HG03520 (cell line): ENCODE results near the gene ERVW-1.

Experiments
- ATAC-seq: cut with Tn5 transposase; IDR thresholded peaks from one replicate; pipeline ENCODE4 v1.9.1; 2021; ENCODE audit warnings: mild to moderate bottlenecking, moderate library complexity; ENCODE audit not compliant: unreplicated experiment

Gene ERVW-1

DNA sequence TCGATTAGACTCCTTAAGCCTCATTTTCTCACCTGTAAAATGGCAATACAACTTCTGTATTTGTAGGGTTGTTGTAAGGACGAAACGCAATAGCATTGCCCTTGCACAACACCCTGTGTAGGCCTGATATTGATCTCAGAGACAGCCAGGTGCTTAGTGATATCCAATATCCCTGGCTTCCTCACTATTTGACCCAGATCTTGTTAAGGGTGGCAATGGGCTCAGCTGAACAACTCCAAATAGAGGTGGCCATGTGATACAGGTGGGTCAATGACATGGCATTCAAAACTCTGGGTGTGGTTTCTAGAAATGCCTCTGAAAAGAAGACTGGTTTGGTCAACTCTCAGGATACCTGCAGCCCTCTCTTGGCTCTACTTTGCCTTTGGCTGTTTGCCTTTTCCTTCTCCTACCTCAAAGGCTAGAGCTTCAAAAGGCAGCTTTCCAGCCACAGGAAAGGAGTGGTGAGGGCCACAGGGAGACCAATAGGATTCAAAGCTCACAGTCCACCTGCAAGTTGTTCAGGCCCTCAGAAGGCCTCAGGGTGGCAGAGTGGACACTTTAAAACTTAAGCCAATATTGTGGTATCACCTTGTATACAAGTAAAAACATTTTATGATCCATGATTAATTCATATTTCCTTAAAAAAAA, 45.3 kb downstream of the ERVW-1 start:
- ATAC-seq: no peak

DNA sequence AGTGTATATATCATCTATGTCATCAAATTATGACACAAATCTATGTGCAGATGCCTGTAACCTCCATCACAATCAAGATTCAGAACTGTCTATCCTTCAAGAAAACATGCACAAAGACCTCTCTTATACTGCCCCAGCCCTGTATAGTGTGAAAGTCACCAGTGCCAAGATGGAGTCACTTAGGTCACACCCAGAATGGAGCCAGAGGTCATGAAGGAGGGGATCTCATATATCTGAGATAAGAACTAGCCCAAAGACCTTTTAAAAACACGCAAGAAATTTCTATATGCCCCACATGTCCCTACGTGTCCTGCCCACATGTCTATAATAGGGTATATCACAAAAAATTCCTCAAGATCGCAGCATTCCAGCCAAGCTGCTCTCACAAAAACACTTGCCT, 50.6 kb downstream of the ERVW-1 start:
- ATAC-seq: no peak

GRCh38 chr7:92425311-92425947, 52.3 kb downstream of the ERVW-1 start:
- no peak for ATAC-seq

DNA sequence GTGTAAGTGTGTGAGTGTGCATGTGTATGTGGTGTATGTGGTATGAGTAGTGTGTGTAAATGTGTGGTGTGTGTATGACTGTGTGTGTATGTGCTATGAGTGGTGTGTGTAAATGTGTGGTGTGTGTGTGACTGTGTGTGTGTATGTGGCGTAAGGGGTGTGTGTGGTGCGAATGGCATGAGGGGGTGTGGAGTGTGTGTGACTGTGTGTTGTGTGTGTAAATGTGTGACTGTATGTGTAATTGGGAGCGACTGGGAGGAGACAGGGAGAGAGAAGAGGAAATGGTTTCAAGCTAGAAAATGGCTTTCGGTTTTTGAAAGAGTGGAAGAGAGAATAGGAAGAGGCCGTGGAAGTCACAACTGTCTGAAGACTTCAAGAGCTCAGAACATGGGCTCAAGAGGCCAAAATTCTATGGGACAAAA, 54.0 kb downstream of the ERVW-1 start:
- ATAC-seq: no peak

GRCh38 chr7:92422926-92423325, 54.8 kb downstream of the ERVW-1 start:
- no peak for ATAC-seq

DNA sequence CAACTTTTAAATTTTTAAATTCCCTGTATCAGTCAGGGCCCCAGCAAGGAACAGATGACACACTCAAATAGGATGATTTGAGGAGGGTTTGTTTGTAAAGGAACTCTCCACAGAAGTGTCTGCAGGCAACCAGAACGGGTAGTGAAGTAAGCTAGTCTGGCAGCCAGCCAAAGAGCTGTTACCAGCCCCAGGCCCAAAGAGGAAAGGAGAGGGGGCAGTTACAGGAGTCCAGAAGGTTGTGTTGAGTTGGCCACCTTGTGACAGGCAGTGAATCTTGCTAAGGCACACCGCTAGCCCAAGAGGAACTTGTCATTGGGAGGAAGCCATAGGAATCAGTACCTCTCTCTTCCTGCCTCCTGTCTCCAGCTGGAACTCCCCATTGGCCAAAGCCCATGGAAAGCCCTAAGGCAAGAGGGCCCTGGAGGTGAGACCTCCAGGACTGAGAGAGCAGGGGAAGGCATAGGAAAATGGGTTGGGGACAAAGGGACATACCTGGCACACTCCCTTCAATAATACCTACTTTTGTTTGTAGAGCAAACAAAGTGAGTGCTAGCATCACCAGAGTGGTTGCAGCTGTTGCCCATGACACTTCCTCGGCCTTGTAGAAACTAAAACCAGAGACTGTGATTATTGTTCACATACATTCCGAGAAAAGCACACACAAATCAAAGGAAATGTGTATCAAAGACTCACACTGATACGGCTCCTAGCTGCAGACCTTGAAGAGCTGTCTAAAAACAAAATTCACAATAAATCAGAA, 55.9 kb downstream of the ERVW-1 start:
- no peak for ATAC-seq
